Neural progenitor cell (in vitro differentiated cells): ENCODE data around the gene LDB2. TPM values are rescaled to one million over a fixed set of nuclear protein-coding genes. Genes with fewer than 3 reads are reported as not detected.

ENCODE experiments used
- DNase-seq: peaks from one replicate; pipeline ENCODE4 v3.0.0-alpha.2; 2016; ENCODE audit warnings: low spot score
- H2AFZ ChIP-seq: fragments of 200-600 bp; sonication (generic); replicated peaks from 2 replicates; pipeline ENCODE4 v1.6.1; 2016; ENCODE audit warnings: antibody characterized with exemption
- H3F3A ChIP-seq: fragments of 200-600 bp; sonication (generic); 2 replicates; pipeline ENCODE4 v1.6.1; 2016; ENCODE audit warnings: antibody characterized with exemption, low read depth
- H3K27ac ChIP-seq: fragments of 200-600 bp; sonication (generic); 2 replicates; pipeline ENCODE4 v1.5.1; 2016; ENCODE audit warnings: mild to moderate bottlenecking
- H3K27me3 ChIP-seq: fragments of 200-600 bp; sonication (generic); 2 replicates; pipeline ENCODE4 v1.6.1; 2016; ENCODE audit warnings: mild to moderate bottlenecking, moderate library complexity
- H3K36me3 ChIP-seq: fragments of 200-600 bp; sonication (generic); 2 replicates; pipeline ENCODE4 v1.5.1; 2016
- H3K4me1 ChIP-seq: fragments of 200-600 bp; sonication (generic); 2 replicates; pipeline ENCODE4 v1.6.1; 2016; ENCODE audit warnings: mixed run types
- H3K4me2 ChIP-seq: fragments of 200-600 bp; sonication (generic); 2 replicates; pipeline ENCODE4 v1.6.1; 2016
- H3K4me3 ChIP-seq: fragments of 200-600 bp; sonication (generic); 2 replicates; pipeline ENCODE4 v1.5.1; 2016
- H3K79me2 ChIP-seq: fragments of 200-600 bp; sonication (generic); 2 replicates; pipeline ENCODE4 v1.6.1; 2016; ENCODE audit warnings: low read depth
- H3K9ac ChIP-seq: fragments of 200-600 bp; sonication (generic); 2 replicates; pipeline ENCODE4 v1.6.1; 2016
- H3K9me3 ChIP-seq: fragments of 200-600 bp; sonication (generic); 2 replicates; pipeline ENCODE4 v1.5.1; 2016; ENCODE audit warnings: low read depth
- H4K20me1 ChIP-seq: fragments of 200-600 bp; sonication (generic); 2 replicates; pipeline ENCODE4 v1.6.1; 2016; ENCODE audit warnings: low read depth
- H3K27ac Mint-ChIP-seq: 3 replicates; pipeline ENCODE4 v1.8.0; 2021; ENCODE audit warnings: mixed read lengths
- H3K27me3 Mint-ChIP-seq: 2 replicates; pipeline ENCODE4 v1.8.0; 2022; ENCODE audit warnings: low read depth, mild to moderate bottlenecking, inconsistent platforms, moderate library complexity, mixed read lengths; ENCODE audit not compliant: insufficient read depth
- H3K36me3 Mint-ChIP-seq: 3 replicates; pipeline ENCODE4 v1.8.0; 2021; ENCODE audit warnings: mixed read lengths
- H3K4me1 Mint-ChIP-seq: 3 replicates; pipeline ENCODE4 v1.8.0; 2021; ENCODE audit warnings: mixed read lengths
- H3K4me3 Mint-ChIP-seq: 3 replicates; pipeline ENCODE4 v1.8.0; 2021; ENCODE audit warnings: mild to moderate bottlenecking, moderate library complexity, mixed read lengths
- H3K9me3 Mint-ChIP-seq: 3 replicates; pipeline ENCODE4 v1.8.0; 2020; ENCODE audit warnings: mixed read lengths
- EZH2 ChIP-seq: fragments of 200-600 bp; sonication (generic); IDR thresholded peaks from 2 replicates; pipeline ENCODE4 v1.6.1; 2017; ENCODE audit warnings: antibody characterized with exemption, mild to moderate bottlenecking, moderate library complexity
- EZH2phosphoT487 ChIP-seq: fragments of 200-600 bp; sonication (generic); IDR thresholded peaks from 2 replicates; pipeline ENCODE4 v1.6.1; 2017; ENCODE audit warnings: antibody characterized with exemption
- total RNA-seq: library from RNA; depleted of rRNA; stranded (reverse); fragments of >200 nt; gene quantifications from 2 replicates; pipeline ENCODE4 v1.2.3, GENCODE V29; 2015; ENCODE audit warnings: low replicate concordance
- TF ChIP-seq, protein P1 (sequence below): fragments of 200-600 bp; sonication (generic); IDR thresholded peaks from 2 replicates; pipeline ENCODE4 v1.5.1; 2017; ENCODE audit warnings: antibody characterized with exemption, mild to moderate bottlenecking

Gene LDB2
- total RNA-seq, result 13.2 and 24.3 TPM in 2 replicates

DNA sequence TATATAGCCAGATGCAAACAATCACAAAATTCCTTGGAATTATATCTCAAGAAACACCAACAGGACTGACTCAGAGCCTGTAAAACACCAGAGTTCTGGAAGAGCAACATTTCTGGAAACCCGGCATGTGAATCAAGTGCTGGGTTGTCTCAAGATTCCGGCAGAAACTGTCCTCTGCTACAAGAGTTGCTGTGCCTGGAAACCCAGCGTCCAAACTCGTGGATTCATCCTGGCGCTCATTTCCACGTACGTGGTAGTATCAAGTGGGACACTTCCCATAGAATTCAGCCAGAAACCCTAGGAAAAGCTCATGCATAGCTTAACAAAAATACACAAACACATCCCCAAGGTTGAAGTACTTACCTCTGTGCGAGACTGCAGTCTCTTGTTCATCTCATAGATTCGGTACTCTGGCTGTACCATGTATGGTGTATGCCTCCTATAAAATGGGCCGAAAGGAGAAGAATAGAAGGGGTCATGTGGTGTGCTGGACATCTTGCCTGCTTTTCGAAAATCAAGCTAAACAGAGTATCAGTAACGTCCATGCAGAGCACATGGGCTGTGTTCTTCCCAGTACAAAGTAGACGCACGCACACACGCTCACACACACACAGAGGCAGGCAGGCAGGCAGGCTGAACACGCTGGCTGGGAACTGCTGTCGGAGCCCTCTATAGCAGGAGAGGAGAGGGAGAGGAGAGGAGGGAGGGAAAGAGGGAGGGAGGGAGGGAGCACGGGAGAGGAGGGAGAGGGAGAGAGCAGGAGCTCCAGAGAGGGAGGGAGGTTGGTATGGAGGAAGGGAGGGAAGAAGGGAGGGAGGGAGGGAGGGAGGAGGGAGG, at the start of gene LDB2:
TSS of gene LDB2 (minus strand) at position 655 of the 837 bp plus-strand sequence.
- H3K4me1 Mint-ChIP-seq, result peaks cover 66% of the 10 kb centered on the region
- H4K20me1 ChIP-seq, result no peaks in the 10 kb centered on the region
- H3K9ac ChIP-seq, result peak within 1 kb of the TSS; percentile 23
- H3F3A ChIP-seq, result peaks cover 22% of the 10 kb centered on the region
- H3K27ac ChIP-seq, result no peak within 1 kb of the TSS
- DNase-seq, result peak; percentile 84
- peaks cover 2% of the 10 kb centered on the region for H3K27me3 Mint-ChIP-seq
- TF ChIP-seq EZH2phosphoT487 (no peak), EZH2 (no peak)
- TF ChIP-seq, protein P1, sequence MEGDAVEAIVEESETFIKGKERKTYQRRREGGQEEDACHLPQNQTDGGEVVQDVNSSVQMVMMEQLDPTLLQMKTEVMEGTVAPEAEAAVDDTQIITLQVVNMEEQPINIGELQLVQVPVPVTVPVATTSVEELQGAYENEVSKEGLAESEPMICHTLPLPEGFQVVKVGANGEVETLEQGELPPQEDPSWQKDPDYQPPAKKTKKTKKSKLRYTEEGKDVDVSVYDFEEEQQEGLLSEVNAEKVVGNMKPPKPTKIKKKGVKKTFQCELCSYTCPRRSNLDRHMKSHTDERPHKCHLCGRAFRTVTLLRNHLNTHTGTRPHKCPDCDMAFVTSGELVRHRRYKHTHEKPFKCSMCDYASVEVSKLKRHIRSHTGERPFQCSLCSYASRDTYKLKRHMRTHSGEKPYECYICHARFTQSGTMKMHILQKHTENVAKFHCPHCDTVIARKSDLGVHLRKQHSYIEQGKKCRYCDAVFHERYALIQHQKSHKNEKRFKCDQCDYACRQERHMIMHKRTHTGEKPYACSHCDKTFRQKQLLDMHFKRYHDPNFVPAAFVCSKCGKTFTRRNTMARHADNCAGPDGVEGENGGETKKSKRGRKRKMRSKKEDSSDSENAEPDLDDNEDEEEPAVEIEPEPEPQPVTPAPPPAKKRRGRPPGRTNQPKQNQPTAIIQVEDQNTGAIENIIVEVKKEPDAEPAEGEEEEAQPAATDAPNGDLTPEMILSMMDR, result no peak
- no peaks in the 10 kb centered on the region for H3K9me3 ChIP-seq
- H3K27ac Mint-ChIP-seq, result peak within 1 kb of the TSS; percentile 99
- H3K36me3 Mint-ChIP-seq, result no peaks in the 10 kb centered on the region
- H3K4me3 Mint-ChIP-seq, result peak within 1 kb of the TSS; percentile 97
- peaks cover 52% of the 10 kb centered on the region for H3K4me1 ChIP-seq
- H3K27me3 ChIP-seq, result no peaks in the 10 kb centered on the region
- H3K4me3 ChIP-seq, result peak within 1 kb of the TSS; percentile 48
- no peaks in the 10 kb centered on the region for H3K9me3 Mint-ChIP-seq
- peaks cover 19% of the 10 kb centered on the region for H3K79me2 ChIP-seq
- peak within 1 kb of the TSS; percentile 92 for H2AFZ ChIP-seq
- peak within 1 kb of the TSS; percentile 87 for H3K4me2 ChIP-seq
- no peaks in the 10 kb centered on the region for H3K36me3 ChIP-seq

GRCh38 chr4:16942491-16942890, 44.0 kb upstream of the LDB2 start:
- no peak overlapping the region for H3K27ac Mint-ChIP-seq
- no peak for DNase-seq
- Histone ChIP-seq H3K27me3 (no peaks in the 10 kb centered on the region), H4K20me1 (no peaks in the 10 kb centered on the region), H3K9me3 (no peaks in the 10 kb centered on the region), H3K4me3 (no peak overlapping the region), H3K4me2 (no peak overlapping the region), H3F3A (no peaks in the 10 kb centered on the region), H3K36me3 (no peaks in the 10 kb centered on the region), H3K27ac (no peak overlapping the region), H3K9ac (no peak overlapping the region), H3K79me2 (no peaks in the 10 kb centered on the region), H3K4me1 (no peaks in the 10 kb centered on the region), H2AFZ (no peak overlapping the region)
- H3K27me3 Mint-ChIP-seq, result peaks cover 2% of the 10 kb centered on the region
- H3K9me3 Mint-ChIP-seq, result peaks cover 2% of the 10 kb centered on the region
- no peak overlapping the region for H3K4me3 Mint-ChIP-seq
- no peaks in the 10 kb centered on the region for H3K4me1 Mint-ChIP-seq
- no peaks in the 10 kb centered on the region for H3K36me3 Mint-ChIP-seq
- TF ChIP-seq, protein P1, result no peak
- TF ChIP-seq EZH2phosphoT487 (no peak), EZH2 (no peak)

DNA sequence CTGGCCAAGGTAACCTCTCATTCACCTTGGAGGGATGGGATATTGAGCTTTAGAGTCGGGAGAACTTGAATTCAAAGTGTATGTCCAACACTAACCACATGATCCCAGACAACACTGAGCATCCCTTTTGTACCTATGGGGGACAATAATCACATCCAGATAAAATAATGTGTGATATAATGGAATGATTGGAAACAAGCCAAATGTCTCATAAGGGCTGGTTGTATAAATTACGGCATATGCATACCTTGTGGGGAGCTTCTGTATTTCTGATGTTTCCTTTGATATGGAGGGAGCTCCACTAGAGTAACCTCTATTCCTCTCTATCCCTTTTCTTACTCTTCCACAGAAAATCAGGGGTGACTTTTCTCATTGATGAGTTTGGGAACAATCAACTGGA, 40.7 kb upstream of the LDB2 start:
- no peak overlapping the region for H2AFZ ChIP-seq
- H3K4me3 Mint-ChIP-seq, result no peak overlapping the region
- H3F3A ChIP-seq, result no peaks in the 10 kb centered on the region
- peaks cover 2% of the 10 kb centered on the region for H3K27me3 Mint-ChIP-seq
- no peaks in the 10 kb centered on the region for H4K20me1 ChIP-seq
- TF ChIP-seq EZH2phosphoT487, result no peak
- no peak for TF ChIP-seq EZH2
- TF ChIP-seq, protein P1, result no peak
- no peak overlapping the region for H3K27ac Mint-ChIP-seq
- H3K4me1 ChIP-seq, result no peaks in the 10 kb centered on the region
- H3K4me1 Mint-ChIP-seq, result no peaks in the 10 kb centered on the region
- H3K79me2 ChIP-seq, result no peaks in the 10 kb centered on the region
- H3K27ac ChIP-seq, result no peak overlapping the region
- H3K4me2 ChIP-seq, result no peak overlapping the region
- H3K36me3 ChIP-seq, result no peaks in the 10 kb centered on the region
- H3K36me3 Mint-ChIP-seq, result no peaks in the 10 kb centered on the region
- H3K9me3 ChIP-seq, result no peaks in the 10 kb centered on the region
- no peak for DNase-seq
- H3K4me3 ChIP-seq, result no peak overlapping the region
- peaks cover 2% of the 10 kb centered on the region for H3K9me3 Mint-ChIP-seq
- H3K9ac ChIP-seq, result no peak overlapping the region
- no peaks in the 10 kb centered on the region for H3K27me3 ChIP-seq
